GM18861 (cell line): ENCODE data around the gene INS.

Source experiments
- ATAC-seq: cut with Tn5 transposase; IDR thresholded peaks from one replicate; pipeline ENCODE4 v1.9.1; 2021; ENCODE audit not compliant: unreplicated experiment

INS gene

GRCh38 chr11:2167141-2168045, 6.4 kb upstream of the INS start:
- ATAC-seq: no peak

- no peak for ATAC-seq
Observed at GRCh38 chr11:2166091-2166851, 5.3 kb upstream of the INS start.

- ATAC-seq: no peak
Observed at GRCh38 chr11:2165571-2165970, 4.6 kb upstream of the INS start.

- ATAC-seq: no peak
Observed at GRCh38 chr11:2164861-2165555, 4.0 kb upstream of the INS start.

GRCh38 chr11:2164081-2164480, 3.1 kb upstream of the INS start:
- ATAC-seq: no peak

GRCh38 chr11:2163428-2163978, 2.5 kb upstream of the INS start:
- ATAC-seq: no peak

GRCh38 chr11:2159536-2160413, 1.2 kb downstream of the INS start:
- no peak for ATAC-seq

- ATAC-seq: no peak
Observed at GRCh38 chr11:2158966-2159365, 2.0 kb downstream of the INS start.

- ATAC-seq: no peak
Observed at GRCh38 chr11:2158296-2158737, 2.7 kb downstream of the INS start.

- ATAC-seq: no peak
Observed at GRCh38 chr11:2157294-2158040, 3.5 kb downstream of the INS start.

- no peak for ATAC-seq
Observed at GRCh38 chr11:2156416-2157182, 4.4 kb downstream of the INS start.

GRCh38 chr11:2155511-2155910, 5.5 kb downstream of the INS start:
- ATAC-seq: no peak

- ATAC-seq: no peak
Observed at GRCh38 chr11:2154889-2155288, 6.1 kb downstream of the INS start.

- no peak for ATAC-seq
Observed at GRCh38 chr11:2154195-2154585, 6.8 kb downstream of the INS start.

- ATAC-seq: no peak
Observed at GRCh38 chr11:2153581-2154194, 7.3 kb downstream of the INS start.

GRCh38 chr11:2151500-2152257, 9.3 kb downstream of the INS start:
- no peak for ATAC-seq
